K562 (cell line): ENCODE results near the gene MYO6. TPM values are rescaled to one million over a fixed set of nuclear protein-coding genes. Genes with fewer than 3 reads are reported as not detected.

Experiments used
- BRD4 ChIP-seq: fragments of 200-600 bp; sonication (generic); IDR thresholded peaks from 2 replicates; pipeline ENCODE4 v1.6.1; 2017; ENCODE audit warnings: inconsistent platforms
- BRF2 ChIP-seq: IDR thresholded peaks from 3 replicates; pipeline ENCODE4 v1.6.1; 2011; ENCODE audit warnings: borderline replicate concordance, mild to moderate bottlenecking; ENCODE audit not compliant: insufficient read length, insufficient read depth
- CREM ChIP-seq: IDR thresholded peaks from 2 replicates; pipeline ENCODE4 v1.6.1; 2014; ENCODE audit warnings: antibody characterized with exemption, low read depth
- DIDO1 ChIP-seq: fragments of 450-650 bp; IDR thresholded peaks from 2 replicates; pipeline ENCODE4 v1.6.1; 2016; ENCODE audit warnings: low read depth, missing biosample characterization, missing genetic modification characterization
- FOXA3 ChIP-seq, 2 experiments: fragments of 450-650 bp in 1 of 2; sonication (generic) in 1 of 2; formaldehyde crosslinking; IDR thresholded peaks in 1 of 2; conservative IDR thresholded peaks in 1 of 2; 2 replicates each; pipeline versions ENCODE4 v1.4.0 to v1.8.0; 2020 to 2022; ENCODE audit warnings: mild to moderate bottlenecking in 2 of 2, missing genetic modification reagents in 1 of 2
- HNRNPUL1 ChIP-seq: fragments of 200-400 bp; formaldehyde crosslinking; IDR thresholded peaks from 2 replicates; pipeline ENCODE4 v1.6.1; 2017; ENCODE audit warnings: low read length
- LEF1 ChIP-seq: fragments of 450-650 bp; IDR thresholded peaks from 2 replicates; pipeline ENCODE4 v1.6.1; 2016; ENCODE audit warnings: mild to moderate bottlenecking
- MAFK ChIP-seq: IDR thresholded peaks from 2 replicates; pipeline ENCODE4 v1.6.1; 2011; ENCODE audit warnings: low read length, improper control_type of control experiment
- MNT ChIP-seq, 2 experiments: fragments of 450-650 bp; conservative IDR thresholded peaks; 2 replicates each; pipeline ENCODE4 v1.6.1; 2017; ENCODE audit warnings: mild to moderate bottlenecking in 2 of 2, moderate library complexity in 2 of 2
- ZBTB12 ChIP-seq: fragments of 250-450 bp; sonication (Bioruptor Pico); IDR thresholded peaks from 2 replicates; pipeline ENCODE4 v1.4.0; 2020
- ZNF583 ChIP-seq: fragments of 250-450 bp; sonication (Bioruptor Pico); IDR thresholded peaks from 2 replicates; pipeline ENCODE4 v1.4.0; 2020
- ZNF655 ChIP-seq: fragments of 250-450 bp; sonication (Bioruptor Pico); IDR thresholded peaks from 2 replicates; pipeline ENCODE4 v1.5.0; 2021
- polyA plus RNA-seq, 8 experiments: library from polyadenylated mRNA; depleted of rRNA in 4 of 8; stranded (reverse) in 5 of 8; unstranded in 3 of 8; fragments of >200 nt; fragmentation: Nextera tagmentation in 2 of 8; fragmentation: Illumina TruSeq in 1 of 8; extraction: Ambion mirVana in 2 of 8; extraction: Trizol in 1 of 8; gene quantifications; 2 replicates each; pipeline versions ENCODE4 v1.2.1 to v1.2.3, GENCODE V29; 2011 to 2014; ENCODE audit warnings: inconsistent platforms in 1 of 8, missing spikeins in 1 of 8
- total RNA-seq, 7 experiments: library from RNA; depleted of rRNA in 6 of 7; stranded (reverse); fragments of >200 nt in 6 of 7; fragmentation: Illumina TruSeq in 2 of 7; extraction: Trizol in 2 of 7; gene quantifications; 2 replicates each; pipeline versions ENCODE4 v1.2.1 to v1.2.3, GENCODE V29; 2011 to 2021; ENCODE audit warnings: low replicate concordance in 1 of 7

Gene MYO6
- total and polyA plus RNA-seq, 9 of the 15 experiments (the other 6 are each of a cell fraction or from before 2014, with no cell fraction given): 1.3 to 5.5 (median 2.7) TPM

- TF ChIP-seq ZNF655 (CRISPR knock-in tag): no peak
- TF ChIP-seq DIDO1 (tag): no peak
- TF ChIP-seq MNT (conservative IDR thresholded peaks at IDR 0.05): no peak
- no peak for TF ChIP-seq ZBTB12 (CRISPR knock-in tag)
- TF ChIP-seq BRD4: no peak
- TF ChIP-seq HNRNPUL1: no peak
- TF ChIP-seq MAFK: 0 out of 2 replicates have a peak, but pooled peaks have one; percentile 4
- TF ChIP-seq BRF2: no peak
- no peak for TF ChIP-seq LEF1
- no peak for TF ChIP-seq ZNF583 (CRISPR knock-in tag)
- peak in 1 of 2 experiments; percentile 27; a peak in 1 of 4 replicates for TF ChIP-seq FOXA3 (CRISPR knock-in tag; conservative IDR thresholded peaks at IDR 0.05 in 1 of 2, IDR thresholded peaks at IDR 0.05 in 1 of 2)
- TF ChIP-seq CREM: 0 out of 2 replicates have a peak, but pooled peaks have one; percentile 16
Observed at GRCh38 chr6:75852721-75853120, 103.7 kb downstream of the MYO6 start (continued).
